Transverse colon (tissue), 4 donors: ENCODE results near the gene GDPD5.

Experiments
- POLR2A ChIP-seq: fragments of 450-650 bp; IDR thresholded peaks from one replicate; pipeline ENCODE4 v1.6.1; 2016; ENCODE audit warnings: antibody characterized with exemption, mild to moderate bottlenecking, moderate library complexity
- POLR2AphosphoS5 ChIP-seq, 3 donors: sonication (generic); formaldehyde crosslinking; IDR thresholded peaks; one replicate each; pipeline ENCODE4 v1.6.1; 2016; ENCODE audit warnings: antibody characterized with exemption in 3 of 3
- TF ChIP-seq, protein P1 (sequence below), 5 experiments: fragments of 200-600 bp in 3 of 5; fragments of 450-650 bp in 2 of 5; sonication (generic) in 3 of 5; IDR thresholded peaks; 1 replicate in 2 of 5; 2 replicates in 3 of 5; pipeline ENCODE4 v1.5.1; 2016 to 2017; ENCODE audit warnings: antibody characterized with exemption in 5 of 5, inconsistent platforms in 3 of 5, mild to moderate bottlenecking in 2 of 5, moderate library complexity in 1 of 5

- TF ChIP-seq, protein P1, sequence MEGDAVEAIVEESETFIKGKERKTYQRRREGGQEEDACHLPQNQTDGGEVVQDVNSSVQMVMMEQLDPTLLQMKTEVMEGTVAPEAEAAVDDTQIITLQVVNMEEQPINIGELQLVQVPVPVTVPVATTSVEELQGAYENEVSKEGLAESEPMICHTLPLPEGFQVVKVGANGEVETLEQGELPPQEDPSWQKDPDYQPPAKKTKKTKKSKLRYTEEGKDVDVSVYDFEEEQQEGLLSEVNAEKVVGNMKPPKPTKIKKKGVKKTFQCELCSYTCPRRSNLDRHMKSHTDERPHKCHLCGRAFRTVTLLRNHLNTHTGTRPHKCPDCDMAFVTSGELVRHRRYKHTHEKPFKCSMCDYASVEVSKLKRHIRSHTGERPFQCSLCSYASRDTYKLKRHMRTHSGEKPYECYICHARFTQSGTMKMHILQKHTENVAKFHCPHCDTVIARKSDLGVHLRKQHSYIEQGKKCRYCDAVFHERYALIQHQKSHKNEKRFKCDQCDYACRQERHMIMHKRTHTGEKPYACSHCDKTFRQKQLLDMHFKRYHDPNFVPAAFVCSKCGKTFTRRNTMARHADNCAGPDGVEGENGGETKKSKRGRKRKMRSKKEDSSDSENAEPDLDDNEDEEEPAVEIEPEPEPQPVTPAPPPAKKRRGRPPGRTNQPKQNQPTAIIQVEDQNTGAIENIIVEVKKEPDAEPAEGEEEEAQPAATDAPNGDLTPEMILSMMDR (IDR thresholded peaks at IDR 0.05), result no peak
- TF ChIP-seq POLR2A, result no peak
- no peak for TF ChIP-seq POLR2AphosphoS5 (IDR thresholded peaks at IDR 0.05)
Observed at GRCh38 chr11:75507571-75507970, 18.2 kb downstream of the GDPD5 start.
